CMK (cell line): ENCODE measurements around the gene MPC1L.
"Not testable (repeated sequence)": the region's sequence is repeated elsewhere in the genome, so short reads cannot be mapped to it uniquely, and the experiment has no call there.

ENCODE experiments used
- DNase-seq: peaks from one replicate; pipeline ENCODE4 v3.0.0-alpha.2; 2010; ENCODE audit warnings: low read depth

MPC1L gene

DNA sequence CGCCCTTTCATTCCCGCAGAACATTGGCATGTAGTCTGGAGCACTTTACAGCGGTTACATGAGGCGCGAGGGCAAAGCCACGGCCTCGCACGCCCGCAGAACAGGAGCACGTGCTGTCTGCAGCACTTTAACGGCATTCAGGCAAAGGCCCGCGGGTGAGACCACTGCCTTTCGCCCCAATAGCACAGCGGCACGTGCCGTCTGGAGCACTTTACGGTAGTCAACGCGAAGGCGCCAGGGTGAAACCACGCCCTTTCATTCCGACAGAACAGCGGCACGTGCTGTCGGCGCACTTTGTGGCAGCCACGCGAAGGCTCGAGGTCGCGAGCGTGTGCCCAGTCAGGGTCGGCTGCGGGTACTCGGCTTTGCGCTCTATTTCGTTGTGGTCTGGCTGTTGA, at the start of gene MPC1L:
Gene MPC1L (plus strand): TSS at position 290 of the 398 bp plus-strand sequence. CDS start 138 bp downstream, outside the sequence.
- no peak for DNase-seq

- DNase-seq: peak; percentile 35
Observed at GRCh38 chrX:40573763-40574162, 49.5 kb upstream of the MPC1L start.

- not testable (repeated sequence) for DNase-seq
Observed at GRCh38 chrX:40575411-40575810, 47.8 kb upstream of the MPC1L start.

DNA sequence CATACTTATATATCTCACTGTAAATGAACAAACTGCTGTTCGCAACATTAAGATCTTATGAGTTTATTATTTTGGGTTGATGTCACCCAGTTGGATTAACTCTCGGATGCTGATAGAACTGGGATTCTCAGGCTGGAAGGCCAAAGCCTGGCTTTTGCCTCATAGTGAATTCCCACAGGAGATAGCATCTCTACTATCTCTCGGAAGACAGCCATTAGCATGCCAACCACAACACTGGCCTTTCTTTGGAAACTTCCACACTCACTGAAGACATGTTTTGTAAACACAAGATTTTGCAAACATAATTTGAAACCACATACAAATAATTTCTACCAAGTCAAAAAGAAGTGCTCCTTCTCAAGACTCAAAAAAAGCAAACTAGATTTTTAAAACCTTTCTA, 46.9 kb upstream of the MPC1L start:
- no peak for DNase-seq

DNA sequence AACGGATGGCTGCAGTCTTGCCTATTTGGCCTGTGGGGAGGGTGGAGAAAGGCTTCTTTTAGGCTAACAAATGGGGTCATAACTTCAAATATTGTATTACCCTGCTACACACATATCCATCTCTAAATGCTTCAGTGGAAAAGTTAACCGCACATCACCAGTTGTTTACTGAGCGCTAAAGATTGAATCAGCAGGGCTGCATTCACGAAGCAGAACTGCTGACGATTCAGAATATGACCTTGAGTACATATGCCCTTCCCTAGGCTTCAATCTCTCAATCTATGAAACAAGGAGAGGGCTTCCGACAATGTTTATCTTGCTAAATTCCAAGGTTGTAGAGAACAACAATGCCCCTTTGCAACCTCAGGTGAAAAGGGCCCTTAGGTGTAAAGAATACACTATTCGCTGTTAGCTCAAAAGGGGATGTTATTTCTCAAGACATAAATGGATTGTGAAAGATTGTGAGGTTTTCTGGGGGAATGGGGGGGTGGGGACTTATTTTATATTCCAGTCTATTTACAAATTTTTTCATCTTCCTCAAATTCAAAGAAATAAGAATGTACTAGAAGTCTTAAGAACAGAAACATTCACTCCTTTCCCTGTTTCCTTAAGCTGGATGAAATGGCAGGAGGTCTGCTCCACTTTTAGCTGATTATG, 45.1 kb upstream of the MPC1L start:
- DNase-seq: no peak

- DNase-seq: no peak
Observed at GRCh38 chrX:40579141-40579540, 44.1 kb upstream of the MPC1L start.

DNA sequence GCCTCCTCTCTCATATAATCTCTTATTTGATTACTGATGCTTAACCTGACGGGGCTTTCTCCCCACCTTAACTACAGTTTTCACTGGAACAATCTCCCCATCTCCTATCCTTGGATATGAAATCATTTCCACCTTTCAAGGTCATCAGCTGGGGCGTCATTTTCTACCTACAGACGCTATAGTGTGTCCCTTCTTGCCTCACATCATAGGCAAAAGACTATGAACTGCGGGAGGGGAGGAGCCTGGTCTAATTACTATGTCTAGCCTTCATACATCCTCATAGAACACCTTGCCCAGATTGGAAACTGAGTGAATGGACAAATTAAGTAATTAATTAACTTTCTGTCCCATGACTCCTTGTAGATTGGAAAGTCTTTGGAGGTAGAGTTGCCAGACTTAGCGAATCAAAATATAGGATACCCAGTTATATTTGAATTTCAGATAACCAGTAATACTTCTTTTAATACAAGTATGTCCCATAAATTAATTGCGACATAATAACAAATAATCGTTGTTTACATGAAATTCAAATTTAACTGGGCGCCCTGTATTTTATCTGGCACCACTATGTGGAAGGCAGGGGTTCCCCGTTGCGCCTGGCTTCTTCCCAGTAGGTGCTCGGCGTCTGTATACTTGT, 43.2 kb upstream of the MPC1L start:
- DNase-seq: no peak

- DNase-seq: peak; percentile 86
Observed at GRCh38 chrX:40580537-40581335, 42.5 kb upstream of the MPC1L start, which contains the start of gene ATP6AP2. ATP6AP2 (plus strand) TSS chrX:40580970; CDS start chrX:40581066, 96 bp downstream.

GRCh38 chrX:40581336-40581920, 41.8 kb upstream of the MPC1L start:
- no peak for DNase-seq

GRCh38 chrX:40582178-40582577, 41.0 kb upstream of the MPC1L start:
- DNase-seq: not testable (repeated sequence)

- DNase-seq: no peak
Observed at GRCh38 chrX:40582811-40583210, 40.4 kb upstream of the MPC1L start.

GRCh38 chrX:40587623-40588022, 35.6 kb upstream of the MPC1L start:
- not testable (repeated sequence) for DNase-seq

GRCh38 chrX:40589616-40590321, 33.5 kb upstream of the MPC1L start:
- not testable (repeated sequence) for DNase-seq

GRCh38 chrX:40603446-40603845, 19.8 kb upstream of the MPC1L start:
- no peak for DNase-seq

- DNase-seq: no peak
Observed at GRCh38 chrX:40607381-40607780, 15.8 kb upstream of the MPC1L start.

DNA sequence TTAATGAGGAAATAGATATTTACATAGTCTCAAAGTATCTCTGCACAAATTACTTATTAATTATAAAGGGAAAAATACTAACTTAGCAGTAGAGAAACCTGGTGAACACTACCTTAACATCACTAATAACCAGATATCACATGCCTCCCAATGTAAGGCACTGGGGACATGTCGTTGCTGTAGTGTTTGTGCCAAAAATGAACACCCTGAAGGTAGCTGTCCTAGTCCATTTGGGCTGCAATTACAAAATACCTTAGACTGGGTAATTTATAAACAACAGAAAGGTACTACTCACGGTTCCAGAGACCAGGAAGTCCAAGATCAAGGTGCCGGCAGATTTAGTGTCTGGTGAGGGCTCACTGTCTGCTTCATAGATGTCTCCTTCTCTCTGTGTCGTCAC, 10.7 kb upstream of the MPC1L start:
- DNase-seq: no peak

GRCh38 chrX:40615976-40616375, 7.3 kb upstream of the MPC1L start:
- DNase-seq: no peak

DNA sequence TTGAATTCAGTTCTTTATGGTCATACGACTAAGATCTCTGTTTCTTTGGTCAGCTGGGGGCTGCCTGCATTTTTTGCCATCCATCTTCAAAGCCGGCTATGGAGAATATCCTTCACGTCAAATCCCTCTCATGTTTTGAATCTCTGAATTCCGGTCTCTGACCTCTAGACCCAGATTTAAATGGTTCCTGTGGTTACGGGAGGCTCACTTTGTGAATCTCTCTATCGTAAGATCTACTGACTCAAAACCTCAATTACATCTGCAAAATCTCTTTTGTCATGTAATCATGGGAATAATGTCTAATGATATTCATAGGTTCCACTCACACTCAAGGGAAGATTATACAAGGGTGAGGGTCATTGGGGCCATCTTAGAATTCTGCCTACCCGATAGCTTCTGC, 5.7 kb upstream of the MPC1L start:
- DNase-seq: no peak

DNA sequence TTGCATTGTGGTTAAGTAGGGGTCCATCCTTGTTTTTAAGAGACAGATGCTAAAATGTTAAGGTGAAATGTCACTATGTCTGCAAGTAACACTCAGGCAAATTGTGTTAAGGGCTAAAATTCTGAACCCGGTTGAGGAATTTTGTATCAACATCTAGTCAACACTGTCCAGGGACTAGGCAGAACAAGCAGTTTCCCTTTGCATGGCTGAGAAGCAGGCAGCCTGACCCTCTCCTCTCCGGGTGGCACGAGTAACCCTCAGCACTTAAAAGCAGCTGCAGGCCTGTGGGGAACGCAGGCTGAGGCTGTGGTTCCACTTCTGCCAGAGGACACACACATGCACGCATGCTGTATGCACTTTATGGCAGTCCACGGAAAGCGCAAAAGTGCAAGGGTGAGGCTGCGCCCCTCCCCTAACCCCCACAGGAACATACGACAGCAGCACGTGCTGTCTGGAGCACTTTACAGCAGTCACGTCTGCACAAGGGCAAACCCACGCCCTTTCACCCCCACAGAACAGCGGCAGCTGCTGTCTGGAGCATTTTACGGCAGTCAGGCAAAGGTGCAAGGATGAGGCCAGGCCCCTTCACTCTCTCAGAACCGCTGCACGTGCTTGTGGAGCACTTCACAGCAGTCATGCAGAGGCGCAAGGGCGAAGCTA, 619 bp upstream of the MPC1L start:
- no peak for DNase-seq

DNA sequence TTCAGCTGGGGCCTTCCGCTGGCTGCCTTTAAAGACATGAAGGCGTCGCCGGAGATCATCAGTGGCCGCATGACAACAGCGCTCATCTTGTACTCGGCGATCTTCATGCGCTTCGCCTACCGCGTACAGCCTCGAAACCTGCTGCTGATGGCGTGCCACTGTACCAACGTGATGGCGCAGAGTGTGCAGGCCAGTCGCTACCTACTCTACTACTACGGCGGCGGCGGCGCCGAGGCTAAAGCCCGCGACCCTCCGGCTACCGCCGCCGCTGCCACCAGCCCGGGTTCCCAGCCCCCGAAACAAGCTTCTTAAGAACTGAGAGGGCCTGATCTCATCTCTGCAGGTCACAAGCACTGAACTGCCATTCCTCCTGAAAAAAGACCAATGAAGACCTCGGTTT, 437 bp downstream of the MPC1L start:
- DNase-seq: no peak

DNA sequence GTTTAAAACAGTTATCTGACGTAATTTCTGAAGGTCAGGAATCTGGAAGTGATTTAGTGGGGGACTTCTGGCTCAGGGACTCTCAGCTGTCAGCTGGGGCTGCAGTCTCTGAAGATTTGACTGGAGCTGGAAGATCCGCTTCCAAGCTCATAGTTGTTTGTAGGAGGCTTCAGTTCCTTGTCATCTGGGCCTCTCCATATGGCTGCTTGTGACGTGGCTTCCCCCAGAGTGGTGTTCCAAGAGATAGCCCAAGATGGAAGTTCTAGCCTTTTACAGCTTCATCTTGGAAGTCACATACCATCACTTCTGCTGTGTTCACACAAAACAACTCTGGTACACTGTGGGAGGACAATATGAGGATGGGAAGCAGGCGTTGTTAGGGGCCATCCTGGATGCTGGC, 2.1 kb downstream of the MPC1L start:
- DNase-seq: no peak
